Ovary (tissue), 3 donors: Measurements from ENCODE around the gene CENPP.

Experiments
- EP300 ChIP-seq: sonication (generic); formaldehyde crosslinking; IDR thresholded peaks from one replicate; pipeline ENCODE4 v1.6.1; 2017; ENCODE audit warnings: antibody characterized with exemption
- TF ChIP-seq, protein P1 (sequence below), 3 donors: fragments of 450-650 bp in 2 of 3; fragments of 200-600 bp in 1 of 3; IDR thresholded peaks; one replicate each; pipeline versions ENCODE4 v1.5.1 to v1.8.0; 2016 to 2022; ENCODE audit warnings: antibody characterized with exemption in 3 of 3, mild to moderate bottlenecking in 1 of 3
- donor health status: DM: no; HTN: no; CAD: no.

DNA sequence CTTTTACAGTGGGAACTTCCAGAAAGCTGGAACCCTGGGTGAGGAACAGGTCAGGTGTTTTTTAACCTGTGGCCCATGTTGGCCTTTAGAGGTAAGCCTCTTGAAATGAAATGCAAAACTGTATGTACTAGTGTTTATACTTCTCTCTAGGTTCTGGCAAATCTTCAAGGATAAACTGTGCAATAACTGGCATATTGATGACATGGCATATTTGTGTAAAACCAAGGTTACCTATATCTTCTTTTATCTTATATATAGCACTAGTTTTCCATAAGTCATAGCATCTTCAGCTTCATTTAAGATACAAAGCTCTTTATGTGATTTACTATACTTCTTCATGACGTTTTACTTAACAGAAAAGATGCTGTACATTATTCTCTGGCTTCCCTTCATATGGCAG is 24.8 kb upstream of the CENPP start:
- no peak for TF ChIP-seq EP300
- TF ChIP-seq, protein P1, sequence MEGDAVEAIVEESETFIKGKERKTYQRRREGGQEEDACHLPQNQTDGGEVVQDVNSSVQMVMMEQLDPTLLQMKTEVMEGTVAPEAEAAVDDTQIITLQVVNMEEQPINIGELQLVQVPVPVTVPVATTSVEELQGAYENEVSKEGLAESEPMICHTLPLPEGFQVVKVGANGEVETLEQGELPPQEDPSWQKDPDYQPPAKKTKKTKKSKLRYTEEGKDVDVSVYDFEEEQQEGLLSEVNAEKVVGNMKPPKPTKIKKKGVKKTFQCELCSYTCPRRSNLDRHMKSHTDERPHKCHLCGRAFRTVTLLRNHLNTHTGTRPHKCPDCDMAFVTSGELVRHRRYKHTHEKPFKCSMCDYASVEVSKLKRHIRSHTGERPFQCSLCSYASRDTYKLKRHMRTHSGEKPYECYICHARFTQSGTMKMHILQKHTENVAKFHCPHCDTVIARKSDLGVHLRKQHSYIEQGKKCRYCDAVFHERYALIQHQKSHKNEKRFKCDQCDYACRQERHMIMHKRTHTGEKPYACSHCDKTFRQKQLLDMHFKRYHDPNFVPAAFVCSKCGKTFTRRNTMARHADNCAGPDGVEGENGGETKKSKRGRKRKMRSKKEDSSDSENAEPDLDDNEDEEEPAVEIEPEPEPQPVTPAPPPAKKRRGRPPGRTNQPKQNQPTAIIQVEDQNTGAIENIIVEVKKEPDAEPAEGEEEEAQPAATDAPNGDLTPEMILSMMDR (IDR thresholded peaks at IDR 0.05): no peak
